Gastrocnemius medialis (tissue), 4 donors: ENCODE data around the gene PROSER3.

ENCODE experiments used
- CTCF ChIP-seq, 5 experiments: fragments of 450-650 bp in 3 of 5; fragments of 200-600 bp in 2 of 5; sonication (generic) in 2 of 5; IDR thresholded peaks in 4 of 5; conservative IDR thresholded peaks in 1 of 5; 1 replicate in 4 of 5; 2 replicates in 1 of 5; pipeline ENCODE4 v1.5.1; 2016 to 2019; ENCODE audit warnings: antibody characterized with exemption in 5 of 5, mild to moderate bottlenecking in 3 of 5, moderate library complexity in 3 of 5
- POLR2A ChIP-seq, 2 donors: fragments of 450-650 bp; IDR thresholded peaks; one replicate each; pipeline ENCODE4 v1.6.1; 2017; ENCODE audit warnings: antibody characterized with exemption in 2 of 2, mild to moderate bottlenecking in 2 of 2, moderate library complexity in 2 of 2

DNA sequence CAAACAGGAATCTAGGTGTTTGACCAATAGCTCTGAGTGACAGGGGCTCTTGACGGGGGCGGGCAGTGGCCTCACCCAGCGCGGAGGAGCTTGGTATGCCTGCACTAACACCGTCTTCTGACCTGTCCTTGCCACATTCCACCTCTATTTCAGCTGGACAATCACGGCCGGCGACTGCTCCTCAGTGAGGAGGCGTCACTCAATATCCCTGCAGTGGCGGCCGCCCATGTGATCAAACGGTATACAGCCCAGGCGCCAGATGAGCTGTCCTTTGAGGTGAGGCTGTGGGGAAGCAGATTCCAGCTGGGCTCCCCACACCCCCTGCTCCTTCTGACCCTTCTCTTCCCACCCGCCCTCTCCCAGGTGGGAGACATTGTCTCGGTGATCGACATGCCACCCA is 22.1 kb downstream of the PROSER3 start:
- TF ChIP-seq CTCF (IDR thresholded peaks at IDR 0.05 in 4 of 5, conservative IDR thresholded peaks at IDR 0.05 in 1 of 5) (no peak), POLR2A (IDR thresholded peaks at IDR 0.05) (no peak)
